NT2/D1 (cell line): ENCODE measurements around the gene CNOT4.

Source experiments
- YY1 ChIP-seq: IDR thresholded peaks from 2 replicates; pipeline ENCODE4 v1.6.1; 2011; ENCODE audit not compliant: insufficient read length, insufficient read depth
- ZNF274 ChIP-seq: IDR thresholded peaks from 2 replicates; pipeline ENCODE4 v1.6.1; 2011; ENCODE audit warnings: mild to moderate bottlenecking, low read depth, low read length

DNA sequence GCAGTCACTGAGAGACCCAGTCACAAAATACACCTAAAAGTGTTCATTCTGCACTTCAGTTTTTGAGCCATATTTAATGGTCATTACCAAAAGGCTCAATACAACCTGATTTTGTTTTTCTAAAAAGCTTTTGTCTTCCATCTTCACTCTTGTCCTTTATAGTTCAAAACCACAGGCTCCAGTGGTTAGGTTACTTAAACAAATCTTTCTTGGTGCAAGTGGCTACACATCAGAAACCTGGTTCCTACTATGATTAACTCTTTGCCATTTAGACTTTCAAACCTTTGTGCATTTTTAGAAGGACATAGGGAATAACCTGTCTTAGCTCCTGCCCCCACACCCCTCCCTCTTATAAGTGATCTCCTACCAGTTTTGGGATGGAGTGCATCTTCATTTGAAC, 140.5 kb downstream of the CNOT4 start:
- TF ChIP-seq ZNF274 (no peak), YY1 (no peak)
